Measurements from ENCODE around the gene PLSCR1.
"Not testable (repeated sequence)": the region's sequence is repeated elsewhere in the genome, so short reads cannot be mapped to it uniquely, and the experiment has no call there.

Gene PLSCR1

DNA sequence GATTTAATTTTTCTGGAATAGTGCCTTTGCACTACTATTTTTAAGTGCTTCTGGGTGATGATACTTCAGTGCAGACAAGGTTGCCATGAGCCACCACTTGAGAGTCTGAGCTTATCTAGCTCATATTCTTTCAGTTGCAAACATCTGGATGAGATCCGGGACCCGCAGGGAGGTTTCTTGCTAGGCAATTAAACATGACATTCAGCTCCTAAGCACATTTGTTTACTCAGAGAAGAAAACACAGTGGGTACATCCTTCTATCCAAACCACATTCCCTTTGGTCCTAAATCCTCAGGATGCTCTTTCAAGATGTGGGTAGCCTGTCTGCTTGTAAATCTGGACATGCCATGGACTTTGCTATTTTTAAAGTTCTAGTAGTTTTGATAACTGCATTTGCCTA is 12.0 kb downstream of the PLSCR1 start:
- Histone ChIP-seq H3K4me1 (ENCODE audit: control extremely low read depth in 1 of 4, control insufficient read depth in 4 of 4, insufficient read depth in 4 of 4, low read length in 3 of 4) (no peaks in the 10 kb centered on the region), H3K4me3 (ENCODE audit: control insufficient read depth in 1 of 7, extremely low read depth in 1 of 7, insufficient read depth in 4 of 7, low read depth in 2 of 7, low read length in 6 of 7) (no peak overlapping the region), H3K36me3 (ENCODE audit: control insufficient read depth in 4 of 4, insufficient read depth in 4 of 4, low read length in 3 of 4) (peaks cover 8 to 51% (median 31%) of the 10 kb centered on the region in 4 experiments), H3K27me3 (replicated peaks in 2 of 5; ENCODE audit: control insufficient read depth in 4 of 5, insufficient read depth in 5 of 5, low read length in 4 of 5) (no peaks in the 10 kb centered on the region), H3K9me3 (ENCODE audit: control extremely low read depth in 1 of 5, control insufficient read depth in 4 of 5, insufficient read depth in 2 of 5, low read depth in 1 of 5, low read length in 4 of 5) (no peaks in the 10 kb centered on the region), H3K27ac (ENCODE audit: insufficient read depth in 1 of 2, low read depth in 1 of 2, low read length in 2 of 2, poor library complexity in 1 of 2, severe bottlenecking in 2 of 2) (no peak overlapping the region)
- ChIA-PET POLR2A (no interaction called here), CTCF (no interaction called here)
- WGBS (ENCODE audit: insufficient coverage) = 100% methylated on average over 2 of the region's 2 CpGs
- no peak for DNase-seq

GRCh38 chr3:146530609-146531008 is 13.8 kb downstream of the PLSCR1 start:
- Histone ChIP-seq H3K27me3 (replicated peaks in 2 of 5; ENCODE audit: control insufficient read depth in 4 of 5, insufficient read depth in 5 of 5, low read length in 4 of 5) (no peaks in the 10 kb centered on the region), H3K4me1 (ENCODE audit: control extremely low read depth in 1 of 4, control insufficient read depth in 4 of 4, insufficient read depth in 4 of 4, low read length in 3 of 4) (no peaks in the 10 kb centered on the region), H3K27ac (ENCODE audit: insufficient read depth in 1 of 2, low read depth in 1 of 2, low read length in 2 of 2, poor library complexity in 1 of 2, severe bottlenecking in 2 of 2) (no peak overlapping the region), H3K9me3 (ENCODE audit: control extremely low read depth in 1 of 5, control insufficient read depth in 4 of 5, insufficient read depth in 2 of 5, low read depth in 1 of 5, low read length in 4 of 5) (no peaks in the 10 kb centered on the region), H3K4me3 (ENCODE audit: control insufficient read depth in 1 of 7, extremely low read depth in 1 of 7, insufficient read depth in 4 of 7, low read depth in 2 of 7, low read length in 6 of 7) (no peak overlapping the region), H3K36me3 (ENCODE audit: control insufficient read depth in 4 of 4, insufficient read depth in 4 of 4, low read length in 3 of 4) (peaks cover 12 to 43% (median 32%) of the 10 kb centered on the region in 4 experiments)
- DNase-seq = no peak
- POLR2A ChIA-PET = no interaction called here
- CTCF ChIA-PET = interaction anchor here (1.4 to 1.8 kb wide), 2 partner anchors 9 to 13 kb away, joined by 3 to 8 read pairs; no protein-coding TSS in a partner anchor
- 93% methylated on average over 2 of the region's 2 CpGs for WGBS (ENCODE audit: insufficient coverage)

- no peaks in the 10 kb centered on the region for H3K27me3 ChIP-seq (replicated peaks in 2 of 5; ENCODE audit: control insufficient read depth in 4 of 5, insufficient read depth in 5 of 5, low read length in 4 of 5)
- WGBS (ENCODE audit: insufficient coverage) = 100% methylated on average over 1 of the region's 2 CpGs
- H3K9me3 ChIP-seq (ENCODE audit: control extremely low read depth in 1 of 5, control insufficient read depth in 4 of 5, insufficient read depth in 2 of 5, low read depth in 1 of 5, low read length in 4 of 5) = no peaks in the 10 kb centered on the region
- no peak overlapping the region for H3K27ac ChIP-seq (ENCODE audit: insufficient read depth in 1 of 2, low read depth in 1 of 2, low read length in 2 of 2, poor library complexity in 1 of 2, severe bottlenecking in 2 of 2)
- H3K4me1 ChIP-seq (ENCODE audit: control extremely low read depth in 1 of 4, control insufficient read depth in 4 of 4, insufficient read depth in 4 of 4, low read length in 3 of 4) = no peaks in the 10 kb centered on the region
- POLR2A ChIA-PET = no interaction called here
- no peak overlapping the region for H3K4me3 ChIP-seq (ENCODE audit: control insufficient read depth in 1 of 7, extremely low read depth in 1 of 7, insufficient read depth in 4 of 7, low read depth in 2 of 7, low read length in 6 of 7)
- CTCF ChIA-PET = interaction anchor here (1.4 kb wide), 1 partner anchor 14 kb away, joined by 3 read pairs; no protein-coding TSS in a partner anchor
- peaks cover 18 to 48% (median 33%) of the 10 kb centered on the region in 4 experiments for H3K36me3 ChIP-seq (ENCODE audit: control insufficient read depth in 4 of 4, insufficient read depth in 4 of 4, low read length in 3 of 4)
- no peak for DNase-seq
Measured at GRCh38 chr3:146529021-146529420, 15.4 kb downstream of the PLSCR1 start.

DNA sequence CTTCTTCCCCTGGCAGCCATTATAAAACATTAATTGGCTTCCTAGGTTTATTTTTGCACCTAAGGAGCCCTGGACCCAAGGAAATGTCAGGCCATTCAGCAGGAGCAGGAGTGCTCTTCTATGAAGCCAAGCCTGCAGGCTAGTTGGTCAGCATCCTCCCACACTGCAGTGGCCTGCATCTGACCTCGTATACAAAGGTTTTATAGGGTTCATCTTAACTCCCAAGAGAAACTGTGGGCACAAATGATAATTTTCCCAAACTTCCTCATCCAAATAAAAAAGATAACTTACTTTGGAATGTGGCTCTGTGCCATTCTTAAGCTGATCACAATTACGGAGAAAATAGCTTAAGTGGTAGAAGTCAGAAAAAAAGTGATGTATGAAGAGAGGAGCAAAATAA is 19.4 kb downstream of the PLSCR1 start:
- POLR2A ChIA-PET = no interaction called here
- 90% methylated on average over 2 of the region's 2 CpGs for WGBS (ENCODE audit: insufficient coverage)
- no peaks in the 10 kb centered on the region for H3K27me3 ChIP-seq (replicated peaks in 2 of 5; ENCODE audit: control insufficient read depth in 4 of 5, insufficient read depth in 5 of 5, low read length in 4 of 5)
- peaks cover 15 to 45% (median 32%) of the 10 kb centered on the region in 4 experiments for H3K36me3 ChIP-seq (ENCODE audit: control insufficient read depth in 4 of 4, insufficient read depth in 4 of 4, low read length in 3 of 4)
- no peaks in the 10 kb centered on the region for H3K9me3 ChIP-seq (ENCODE audit: control extremely low read depth in 1 of 5, control insufficient read depth in 4 of 5, insufficient read depth in 2 of 5, low read depth in 1 of 5, low read length in 4 of 5)
- H3K27ac ChIP-seq (ENCODE audit: insufficient read depth in 1 of 2, low read depth in 1 of 2, low read length in 2 of 2, poor library complexity in 1 of 2, severe bottlenecking in 2 of 2) = no peak overlapping the region
- no peak overlapping the region for H3K4me3 ChIP-seq (ENCODE audit: control insufficient read depth in 1 of 7, extremely low read depth in 1 of 7, insufficient read depth in 4 of 7, low read depth in 2 of 7, low read length in 6 of 7)
- no peak for DNase-seq
- no peaks in the 10 kb centered on the region for H3K4me1 ChIP-seq (ENCODE audit: control extremely low read depth in 1 of 4, control insufficient read depth in 4 of 4, insufficient read depth in 4 of 4, low read length in 3 of 4)
- CTCF ChIA-PET = interaction anchor here (1.1 kb wide), 1 partner anchor 9 kb away, joined by 3 read pairs; no protein-coding TSS in a partner anchor

DNA sequence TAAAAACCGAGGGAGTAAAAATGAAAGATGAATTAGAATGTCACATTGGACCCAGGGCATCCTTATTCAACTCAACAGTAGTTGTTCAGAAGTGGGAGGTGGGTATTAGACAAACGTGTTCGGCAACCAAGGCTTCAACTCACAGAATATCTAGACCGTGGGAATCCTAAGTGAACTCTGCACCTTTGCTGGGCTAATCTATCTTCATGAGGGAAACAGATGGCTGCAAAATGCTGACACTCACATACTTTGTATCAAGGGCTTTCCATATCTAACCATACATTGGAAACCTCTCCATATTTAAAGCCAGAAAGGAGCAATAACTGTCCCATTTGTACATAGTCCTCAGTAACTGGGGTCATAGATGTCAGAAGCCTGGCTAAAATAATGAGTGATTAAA is 20.9 kb downstream of the PLSCR1 start:
- Histone ChIP-seq H3K4me1 (ENCODE audit: control extremely low read depth in 1 of 4, control insufficient read depth in 4 of 4, insufficient read depth in 4 of 4, low read length in 3 of 4) (no peaks in the 10 kb centered on the region), H3K36me3 (ENCODE audit: control insufficient read depth in 4 of 4, insufficient read depth in 4 of 4, low read length in 3 of 4) (peaks cover 18 to 44% (median 35%) of the 10 kb centered on the region in 4 experiments), H3K9me3 (ENCODE audit: control extremely low read depth in 1 of 5, control insufficient read depth in 4 of 5, insufficient read depth in 2 of 5, low read depth in 1 of 5, low read length in 4 of 5) (no peaks in the 10 kb centered on the region), H3K27me3 (replicated peaks in 2 of 5; ENCODE audit: control insufficient read depth in 4 of 5, insufficient read depth in 5 of 5, low read length in 4 of 5) (no peaks in the 10 kb centered on the region), H3K27ac (ENCODE audit: insufficient read depth in 1 of 2, low read depth in 1 of 2, low read length in 2 of 2, poor library complexity in 1 of 2, severe bottlenecking in 2 of 2) (no peak overlapping the region), H3K4me3 (ENCODE audit: control insufficient read depth in 1 of 7, extremely low read depth in 1 of 7, insufficient read depth in 4 of 7, low read depth in 2 of 7, low read length in 6 of 7) (no peak overlapping the region)
- ChIA-PET POLR2A (no interaction called here), CTCF (no interaction called here)
- DNase-seq = no peak
- WGBS (ENCODE audit: insufficient coverage) = 80% methylated on average over 2 of the region's 4 CpGs

DNA sequence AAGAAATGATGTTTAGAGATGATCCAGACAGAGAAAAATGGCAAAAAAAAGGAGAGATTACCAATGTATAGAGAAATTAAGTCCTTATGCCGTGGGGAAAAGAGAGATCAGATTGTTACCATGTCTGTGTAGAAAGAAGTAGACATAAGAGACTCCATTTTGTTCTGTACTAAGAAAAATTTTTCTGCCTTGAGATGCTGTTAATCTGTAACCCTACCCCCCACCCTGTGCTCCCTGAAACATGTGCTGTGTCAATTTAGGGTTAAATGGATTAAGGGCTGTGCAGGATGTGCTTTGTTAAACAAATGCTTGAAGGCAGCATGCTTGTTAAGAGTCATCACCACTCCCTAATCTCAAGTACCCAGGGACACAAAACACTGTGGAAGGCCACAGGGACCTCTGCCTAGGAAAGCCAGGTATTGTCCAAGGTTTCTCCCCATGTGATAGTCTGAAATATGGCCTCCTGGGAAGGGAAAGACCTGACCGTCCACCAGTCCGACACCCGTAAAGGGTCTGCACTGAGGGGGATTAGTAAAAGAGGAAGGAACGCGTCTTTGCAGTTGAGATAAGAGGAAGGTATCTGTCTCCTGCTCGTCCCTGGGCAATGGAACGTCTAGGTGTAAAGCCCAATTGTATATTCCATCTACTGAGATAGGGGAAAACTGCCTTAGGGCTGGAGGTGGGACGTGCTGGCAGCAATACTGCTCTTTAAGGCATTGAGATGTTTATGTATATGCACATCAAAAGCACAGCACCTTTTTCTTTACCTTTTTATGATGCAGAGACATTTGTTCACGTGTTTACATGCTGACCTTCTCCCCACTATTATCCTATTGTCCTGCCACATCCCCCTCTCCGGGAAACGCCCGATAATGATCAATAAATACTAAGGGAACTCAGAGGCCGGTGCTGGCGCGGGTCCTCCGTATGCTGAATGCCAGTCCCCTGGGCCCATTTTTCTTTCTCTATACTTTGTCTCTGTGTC is 21.9 kb downstream of the PLSCR1 start:
- POLR2A ChIA-PET; H3K27me3 ChIP-seq (replicated peaks in 2 of 5; ENCODE audit: control insufficient read depth in 4 of 5, insufficient read depth in 5 of 5, low read length in 4 of 5); H3K4me3 ChIP-seq (ENCODE audit: control insufficient read depth in 1 of 7, extremely low read depth in 1 of 7, insufficient read depth in 4 of 7, low read depth in 2 of 7, low read length in 6 of 7); H3K4me1 ChIP-seq (ENCODE audit: control extremely low read depth in 1 of 4, control insufficient read depth in 4 of 4, insufficient read depth in 4 of 4, low read length in 3 of 4); H3K9me3 ChIP-seq (ENCODE audit: control extremely low read depth in 1 of 5, control insufficient read depth in 4 of 5, insufficient read depth in 2 of 5, low read depth in 1 of 5, low read length in 4 of 5); CTCF ChIA-PET; H3K27ac ChIP-seq (ENCODE audit: insufficient read depth in 1 of 2, low read depth in 1 of 2, low read length in 2 of 2, poor library complexity in 1 of 2, severe bottlenecking in 2 of 2); DNase-seq: not testable (repeated sequence)
- H3K36me3 ChIP-seq (ENCODE audit: control insufficient read depth in 4 of 4, insufficient read depth in 4 of 4, low read length in 3 of 4) = peaks cover 16 to 42% (median 35%) of the 10 kb centered on the region in 4 experiments
- WGBS (ENCODE audit: insufficient coverage) = 92% methylated on average over 13 of the region's 17 CpGs

DNA sequence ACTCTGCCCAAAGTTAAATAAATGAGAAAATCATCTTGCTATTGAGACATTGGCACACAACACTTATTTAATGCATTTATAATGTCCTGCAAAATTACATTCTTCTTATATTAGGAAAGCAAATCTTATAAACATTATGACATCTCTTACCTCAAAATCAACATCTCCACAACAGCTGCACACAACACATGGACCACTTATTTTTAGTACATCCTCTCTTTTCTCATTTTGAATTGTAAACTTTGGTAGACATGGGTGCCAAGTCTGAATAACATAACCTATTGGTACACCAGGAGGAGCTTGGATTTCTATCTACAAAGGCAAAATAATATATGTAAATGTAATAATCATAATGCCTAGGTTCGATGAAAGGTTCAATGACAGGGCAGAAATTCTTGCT is 23.0 kb downstream of the PLSCR1 start:
- CTCF ChIA-PET = interaction anchor here (1.0 kb wide), 1 partner anchor 221 kb away, joined by 3 read pairs; no protein-coding TSS in a partner anchor
- H3K9me3 ChIP-seq (ENCODE audit: control extremely low read depth in 1 of 5, control insufficient read depth in 4 of 5, insufficient read depth in 2 of 5, low read depth in 1 of 5, low read length in 4 of 5) = no peaks in the 10 kb centered on the region
- WGBS (ENCODE audit: insufficient coverage) = 100% methylated on average over 1 of the region's 1 CpG
- no peak overlapping the region for H3K4me3 ChIP-seq (ENCODE audit: control insufficient read depth in 1 of 7, extremely low read depth in 1 of 7, insufficient read depth in 4 of 7, low read depth in 2 of 7, low read length in 6 of 7)
- H3K27me3 ChIP-seq (replicated peaks in 2 of 5; ENCODE audit: control insufficient read depth in 4 of 5, insufficient read depth in 5 of 5, low read length in 4 of 5) = no peaks in the 10 kb centered on the region
- peaks cover 16 to 40% (median 35%) of the 10 kb centered on the region in 4 experiments for H3K36me3 ChIP-seq (ENCODE audit: control insufficient read depth in 4 of 4, insufficient read depth in 4 of 4, low read length in 3 of 4)
- H3K4me1 ChIP-seq (ENCODE audit: control extremely low read depth in 1 of 4, control insufficient read depth in 4 of 4, insufficient read depth in 4 of 4, low read length in 3 of 4) = no peaks in the 10 kb centered on the region
- no peak for DNase-seq
- POLR2A ChIA-PET = no interaction called here
- no peak overlapping the region for H3K27ac ChIP-seq (ENCODE audit: insufficient read depth in 1 of 2, low read depth in 1 of 2, low read length in 2 of 2, poor library complexity in 1 of 2, severe bottlenecking in 2 of 2)
